Suppressor macrophage treated with lipopolysaccharide for 4 hours (primary cell): Measurements from ENCODE around the gene TPGS2.
"Not testable (repeated sequence)": the region's sequence is repeated elsewhere in the genome, so short reads cannot be mapped to it uniquely, and the experiment has no call there.

Source experiments
- DNase-seq: peaks from one replicate; pipeline ENCODE4 v3.0.0-alpha.2; 2020

Gene TPGS2

GRCh38 chr18:36771245-36771644 lies 57.6 kb downstream of the TPGS2 start:
- no peak for DNase-seq

GRCh38 chr18:36770315-36770946 lies 58.4 kb downstream of the TPGS2 start:
- no peak for DNase-seq

GRCh38 chr18:36769611-36770314 lies 59.0 kb downstream of the TPGS2 start:
- peak; percentile 4 for DNase-seq

- no peak for DNase-seq
Observed at GRCh38 chr18:36769172-36769571, 59.6 kb downstream of the TPGS2 start.

GRCh38 chr18:36766836-36767235 lies 62.0 kb downstream of the TPGS2 start:
- DNase-seq: no peak

GRCh38 chr18:36762965-36763364 lies 65.8 kb downstream of the TPGS2 start:
- not testable (repeated sequence) for DNase-seq

- no peak for DNase-seq
Observed at GRCh38 chr18:36762074-36762473, 66.7 kb downstream of the TPGS2 start.

GRCh38 chr18:36761186-36761698 lies 67.6 kb downstream of the TPGS2 start:
- DNase-seq: no peak

GRCh38 chr18:36760598-36760997 lies 68.2 kb downstream of the TPGS2 start:
- DNase-seq: no peak

- DNase-seq: no peak
Observed at GRCh38 chr18:36759167-36759776, 69.5 kb downstream of the TPGS2 start.

GRCh38 chr18:36758623-36759022 lies 70.2 kb downstream of the TPGS2 start:
- DNase-seq: no peak

- DNase-seq: no peak
Observed at GRCh38 chr18:36757991-36758390, 70.8 kb downstream of the TPGS2 start.

GRCh38 chr18:36757081-36757480 lies 71.7 kb downstream of the TPGS2 start:
- DNase-seq: peak; percentile 30

- DNase-seq: no peak
Observed at GRCh38 chr18:36756242-36756641, 72.6 kb downstream of the TPGS2 start.

GRCh38 chr18:36752929-36753865 lies 75.6 kb downstream of the TPGS2 start:
- no peak for DNase-seq

- DNase-seq: no peak
Observed at GRCh38 chr18:36745219-36745975, 83.4 kb downstream of the TPGS2 start.

GRCh38 chr18:36744261-36744876 lies 84.4 kb downstream of the TPGS2 start:
- no peak for DNase-seq
